IMR-90 (cell line): Measurements from ENCODE around the gene NDUFAF8. TPM values are rescaled to one million over a fixed set of nuclear protein-coding genes. Genes with fewer than 3 reads are reported as not detected.

Experiments
- ATAC-seq: fragments of 200-7000 bp; cut with Tn5 transposase; 2 replicates; pipeline ENCODE4 v1.9.1; 2020; ENCODE audit warnings: low read depth, mild to moderate bottlenecking, moderate library complexity
- BruUV-seq: library from RNA; stranded (reverse); fragments of 400-500 nt; replicated peaks from 2 replicates; lab custom pipeline; 2021; lab: Mats Ljungman, UMichigan
- CTCF ChIA-PET: fragments of 300-600 bp; formaldehyde crosslinking; extraction: SDS; loops from one replicate; lab custom pipeline; 2021; ENCODE audit warnings: antibody characterized with exemption; lab: Yijun Ruan, JAX
- POLR2A ChIA-PET: fragments of 300-600 bp; sonication (Branson Sonifier 250); formaldehyde crosslinking; loops from one replicate; lab custom pipeline; 2022; ENCODE audit warnings: antibody characterized with exemption; ENCODE audit not compliant: unreplicated experiment; lab: Charles Lee
- DNase-seq: peaks from one replicate; pipeline ENCODE4 v3.0.0; 2013
- H2AFZ ChIP-seq: replicated peaks from 2 replicates; pipeline ENCODE3; 2013; ENCODE audit warnings: low read length, mild to moderate bottlenecking; ENCODE audit not compliant: poor library complexity
- H2AK5ac ChIP-seq: 2 replicates; pipeline ENCODE4 v1.6.1; 2013; ENCODE audit warnings: low read depth, low read length, inconsistent platforms
- H2AK9ac ChIP-seq: replicated peaks from 2 replicates; pipeline ENCODE3; 2013; ENCODE audit warnings: mild to moderate bottlenecking, low read depth, low read length, moderate library complexity; ENCODE audit not compliant: poor library complexity
- H2BK120ac ChIP-seq: 2 replicates; pipeline ENCODE4 v1.6.1; 2013; ENCODE audit warnings: low read depth, low read length, inconsistent platforms
- H2BK15ac ChIP-seq: 3 replicates; pipeline ENCODE4 v1.6.1; 2013; ENCODE audit warnings: low read depth, low read length, inconsistent platforms
- H2BK20ac ChIP-seq: 2 replicates; pipeline ENCODE4 v1.6.1; 2013; ENCODE audit warnings: low read depth, mild to moderate bottlenecking, inconsistent platforms, low read length, moderate library complexity
- H2BK5ac ChIP-seq: 2 replicates; pipeline ENCODE4 v1.6.1; 2013; ENCODE audit warnings: mild to moderate bottlenecking, low read depth, low read length, inconsistent platforms; ENCODE audit not compliant: poor library complexity, severe bottlenecking
- H3K14ac ChIP-seq: replicated peaks from 2 replicates; pipeline ENCODE4 v1.6.1; 2013; ENCODE audit warnings: low read depth, low read length, inconsistent platforms
- H3K18ac ChIP-seq: 2 replicates; pipeline ENCODE4 v1.6.1; 2013; ENCODE audit warnings: low read depth, low read length, control low read depth
- H3K23ac ChIP-seq: 2 replicates; pipeline ENCODE4 v1.6.1; 2013; ENCODE audit warnings: low read depth, low read length, inconsistent platforms
- H3K27ac ChIP-seq: 2 replicates; pipeline ENCODE4 v1.5.1; 2013; ENCODE audit warnings: mild to moderate bottlenecking, control low read depth, low read length; ENCODE audit not compliant: insufficient read depth
- H3K27me3 ChIP-seq: 2 replicates; pipeline ENCODE4 v1.6.1; 2013; ENCODE audit warnings: low read length; ENCODE audit not compliant: control insufficient read depth, insufficient read depth
- H3K36me3 ChIP-seq: 2 replicates; pipeline ENCODE4 v1.6.1; 2013; ENCODE audit warnings: low read length, mixed read lengths; ENCODE audit not compliant: control insufficient read depth, insufficient read depth
- H3K4ac ChIP-seq: 2 replicates; pipeline ENCODE4 v1.6.1; 2013; ENCODE audit warnings: low read depth, low read length, inconsistent platforms
- H3K4me1 ChIP-seq: 2 replicates; pipeline ENCODE4 v1.6.1; 2013; ENCODE audit warnings: low read length, mixed read lengths; ENCODE audit not compliant: control insufficient read depth, insufficient read depth
- H3K4me2 ChIP-seq: 2 replicates; pipeline ENCODE4 v1.6.1; 2013; ENCODE audit warnings: low read depth, mild to moderate bottlenecking, control low read depth, low read length, moderate library complexity
- H3K4me3 ChIP-seq: 2 replicates; pipeline ENCODE4 v1.5.1; 2013; ENCODE audit warnings: low read depth, mild to moderate bottlenecking, control low read depth, low read length, moderate library complexity; ENCODE audit not compliant: insufficient read depth
- H3K56ac ChIP-seq: 2 replicates; pipeline ENCODE4 v1.6.1; 2013; ENCODE audit warnings: low read length, inconsistent platforms; ENCODE audit not compliant: insufficient read depth; ENCODE audit errors: extremely low read depth
- H3K79me1 ChIP-seq, 2 experiments: 2 replicates each; pipeline ENCODE4 v1.6.1; 2013; ENCODE audit warnings: low read length in 2 of 2, inconsistent platforms in 1 of 2, low read depth in 1 of 2
- H3K9ac ChIP-seq: 2 replicates; pipeline ENCODE4 v1.6.1; 2013; ENCODE audit warnings: low read depth, low read length, control low read depth
- H3K9me1 ChIP-seq: 2 replicates; pipeline ENCODE4 v1.6.1; 2013; ENCODE audit warnings: low read length, inconsistent platforms; ENCODE audit not compliant: insufficient read depth
- H3K9me3 ChIP-seq: 2 replicates; pipeline ENCODE4 v1.6.1; 2013; ENCODE audit warnings: low read length; ENCODE audit not compliant: control insufficient read depth, insufficient read depth
- H4K20me1 ChIP-seq: 2 replicates; pipeline ENCODE4 v1.6.1; 2013; ENCODE audit warnings: low read length, inconsistent platforms; ENCODE audit not compliant: insufficient read depth
- H4K5ac ChIP-seq: 2 replicates; pipeline ENCODE4 v1.6.1; 2013; ENCODE audit warnings: mild to moderate bottlenecking, low read depth, low read length, control low read depth
- H4K8ac ChIP-seq, 2 experiments: 2 replicates each; pipeline ENCODE4 v1.6.1; 2013; ENCODE audit warnings: low read depth in 2 of 2, low read length in 2 of 2, control low read depth in 1 of 2, inconsistent platforms in 1 of 2
- H4K91ac ChIP-seq: 2 replicates; pipeline ENCODE4 v1.6.1; 2013; ENCODE audit warnings: low read depth, low read length, inconsistent platforms; ENCODE audit not compliant: insufficient read depth
- CHD1 ChIP-seq: IDR thresholded peaks from 2 replicates; pipeline ENCODE4 v1.6.1; 2012; ENCODE audit warnings: low read depth, low read length, improper control_type of control experiment
- FOS ChIP-seq: fragments of 150-350 bp; IDR thresholded peaks from 2 replicates; pipeline ENCODE4 v1.6.1; 2016; ENCODE audit warnings: low read depth, low read length
- MAZ ChIP-seq: IDR thresholded peaks from 2 replicates; pipeline ENCODE4 v1.6.1; 2012; ENCODE audit warnings: low read depth, mild to moderate bottlenecking, low read length, improper control_type of control experiment, moderate library complexity, borderline replicate concordance
- NFE2L2 ChIP-seq: fragments of 150-350 bp; IDR thresholded peaks from 2 replicates; pipeline ENCODE4 v1.6.1; 2016; ENCODE audit warnings: low read depth, mild to moderate bottlenecking, low read length
- RCOR1 ChIP-seq: IDR thresholded peaks from 2 replicates; pipeline ENCODE4 v1.6.1; 2012; ENCODE audit warnings: mild to moderate bottlenecking, low read length, improper control_type of control experiment; ENCODE audit not compliant: insufficient replicate concordance
- SMC3 ChIP-seq: fragments of 150-350 bp; IDR thresholded peaks from 2 replicates; pipeline ENCODE4 v1.6.1; 2016; ENCODE audit warnings: low read depth, mild to moderate bottlenecking, antibody characterized with exemption, low read length, moderate library complexity
- WGBS, 2 experiments: methylation state at CpG; one replicate each; pipeline versions ENCODE4 v1.1.5 to v1.1.7; 2013; ENCODE audit warnings: missing lambda C conversion rate in 2 of 2; ENCODE audit not compliant: insufficient read length in 1 of 2; ENCODE audit errors: extremely low coverage in 2 of 2; 5-methylcytosine and 5-hydroxymethylcytosine counted together
- dilution Hi-C: fragments of 300-500 bp; cut with HindIII; formaldehyde crosslinking; loops from one replicate; pipeline ENCODE4 v1.14.3; 2018; ENCODE audit warnings: low sequenced_read_pairs; ENCODE audit not compliant: unreplicated experiment
- in situ Hi-C: fragments of 300-500 bp; cut with MboI; formaldehyde crosslinking; loops from 3 replicates; pipeline ENCODE4 v1.14.3; 2019; ENCODE audit warnings: low sequenced_read_pairs, inconsistent platforms, mixed read lengths
- intact Hi-C: fragments of 100-400 bp; cut with micrococcal nuclease; formaldehyde crosslinking; loops from 2 replicates; pipeline ENCODE4 v1.10.0; 2022
- polyA plus RNA-seq, 3 experiments: library from polyadenylated mRNA; depleted of rRNA; stranded (reverse); fragments of >200 nt; gene quantifications; 2 replicates each; pipeline ENCODE4 v1.2.3, GENCODE V29; 2012; ENCODE audit warnings: low replicate concordance in 1 of 3
- total RNA-seq: library from RNA; depleted of rRNA; stranded (reverse); fragments of >200 nt; gene quantifications from 2 replicates; pipeline ENCODE4 v1.2.3, GENCODE V29; 2012
- TF ChIP-seq, protein P1 (sequence below): conservative IDR thresholded peaks from 2 replicates; pipeline ENCODE4 v1.5.1; 2012; ENCODE audit warnings: mild to moderate bottlenecking, low read depth, low read length, improper control_type of control experiment

Gene NDUFAF8
- total and polyA plus RNA-seq, 2 of the 4 experiments (the other 2 are of a cell fraction): 11.1 to 65.0 TPM

DNA sequence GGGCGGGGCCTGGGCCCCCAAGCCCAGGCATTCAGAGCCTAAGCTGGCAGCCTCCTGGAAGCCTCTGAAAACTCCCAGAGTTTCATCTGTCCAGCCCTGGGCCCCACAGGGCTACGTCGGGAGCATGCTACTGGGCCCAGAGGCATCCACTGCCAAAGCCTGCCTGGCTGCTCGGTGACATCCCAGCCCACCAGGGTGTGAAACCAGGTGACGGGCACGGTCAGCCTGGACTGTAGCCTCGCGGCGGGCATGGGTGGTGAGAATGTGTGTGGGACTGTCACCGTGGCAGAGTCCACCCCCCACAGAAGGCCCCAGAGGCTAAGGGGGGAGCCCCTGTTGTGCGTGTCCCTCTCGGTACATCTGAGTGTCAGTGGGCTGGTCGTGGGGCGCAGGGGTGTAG is 47.5 kb upstream of the NDUFAF8 start:
- no peak for DNase-seq
- peak overlapping the region; percentile 50 for H2AK9ac ChIP-seq
- H3K56ac ChIP-seq: no peak overlapping the region
- H4K5ac ChIP-seq: no peak overlapping the region
- no TSS peak for BruUV-seq
- H4K8ac ChIP-seq: no peak overlapping the region
- no peak overlapping the region for H2BK120ac ChIP-seq
- H3K36me3 ChIP-seq: peaks cover 11% of the 10 kb centered on the region
- no peak overlapping the region for H3K27ac ChIP-seq
- H3K4me2 ChIP-seq: no peak overlapping the region
- no peak overlapping the region for H2AK5ac ChIP-seq
- H3K4me3 ChIP-seq: no peak overlapping the region
- no peak for TF ChIP-seq MAZ
- TF ChIP-seq, protein P1, sequence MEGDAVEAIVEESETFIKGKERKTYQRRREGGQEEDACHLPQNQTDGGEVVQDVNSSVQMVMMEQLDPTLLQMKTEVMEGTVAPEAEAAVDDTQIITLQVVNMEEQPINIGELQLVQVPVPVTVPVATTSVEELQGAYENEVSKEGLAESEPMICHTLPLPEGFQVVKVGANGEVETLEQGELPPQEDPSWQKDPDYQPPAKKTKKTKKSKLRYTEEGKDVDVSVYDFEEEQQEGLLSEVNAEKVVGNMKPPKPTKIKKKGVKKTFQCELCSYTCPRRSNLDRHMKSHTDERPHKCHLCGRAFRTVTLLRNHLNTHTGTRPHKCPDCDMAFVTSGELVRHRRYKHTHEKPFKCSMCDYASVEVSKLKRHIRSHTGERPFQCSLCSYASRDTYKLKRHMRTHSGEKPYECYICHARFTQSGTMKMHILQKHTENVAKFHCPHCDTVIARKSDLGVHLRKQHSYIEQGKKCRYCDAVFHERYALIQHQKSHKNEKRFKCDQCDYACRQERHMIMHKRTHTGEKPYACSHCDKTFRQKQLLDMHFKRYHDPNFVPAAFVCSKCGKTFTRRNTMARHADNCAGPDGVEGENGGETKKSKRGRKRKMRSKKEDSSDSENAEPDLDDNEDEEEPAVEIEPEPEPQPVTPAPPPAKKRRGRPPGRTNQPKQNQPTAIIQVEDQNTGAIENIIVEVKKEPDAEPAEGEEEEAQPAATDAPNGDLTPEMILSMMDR: no peak
- TF ChIP-seq CHD1: no peak
- no peak for TF ChIP-seq SMC3
- TF ChIP-seq RCOR1: no peak
- no peak for TF ChIP-seq NFE2L2
- TF ChIP-seq FOS: no peak
- dilution Hi-C loops (no loop called here), in situ Hi-C loops (no loop called here), intact Hi-C loops (no loop called here)
- ChIA-PET CTCF (interaction anchor here (0.6 kb wide), 1 partner anchor 9 kb away, joined by 4 read pairs; no protein-coding TSS in a partner anchor), POLR2A (no interaction called here)
- no peaks in the 10 kb centered on the region for H3K79me1 ChIP-seq
- H3K4me1 ChIP-seq: no peaks in the 10 kb centered on the region
- WGBS, 2 experiments: 80% methylated on average over 2 of the region's 14 CpGs; no CpG with 5 or more reads in 1 of the 2 experiments
- no peaks in the 10 kb centered on the region for H3K9me1 ChIP-seq
- no peaks in the 10 kb centered on the region for H3K9me3 ChIP-seq
- H4K20me1 ChIP-seq: no peaks in the 10 kb centered on the region; the same call in 1 of the 2 replicates
- no peak overlapping the region for H4K91ac ChIP-seq
- H3K23ac ChIP-seq: no peak overlapping the region
- no peak overlapping the region for H3K4ac ChIP-seq
- no peak overlapping the region for H2BK5ac ChIP-seq
- H2AFZ ChIP-seq: peak overlapping the region; percentile 43
- no peaks in the 10 kb centered on the region for H3K27me3 ChIP-seq
- ATAC-seq: no peak
- no peak overlapping the region for H2BK15ac ChIP-seq
- H3K14ac ChIP-seq: no peak overlapping the region
- H3K18ac ChIP-seq: no peak overlapping the region
- no peak overlapping the region for H2BK20ac ChIP-seq
- no peak overlapping the region for H3K9ac ChIP-seq
